ENCODE data around the gene C2orf68.
"Not testable (repeated sequence)": the region's sequence is repeated elsewhere in the genome, so short reads cannot be mapped to it uniquely, and the experiment has no call there.

The C2orf68 gene

DNA sequence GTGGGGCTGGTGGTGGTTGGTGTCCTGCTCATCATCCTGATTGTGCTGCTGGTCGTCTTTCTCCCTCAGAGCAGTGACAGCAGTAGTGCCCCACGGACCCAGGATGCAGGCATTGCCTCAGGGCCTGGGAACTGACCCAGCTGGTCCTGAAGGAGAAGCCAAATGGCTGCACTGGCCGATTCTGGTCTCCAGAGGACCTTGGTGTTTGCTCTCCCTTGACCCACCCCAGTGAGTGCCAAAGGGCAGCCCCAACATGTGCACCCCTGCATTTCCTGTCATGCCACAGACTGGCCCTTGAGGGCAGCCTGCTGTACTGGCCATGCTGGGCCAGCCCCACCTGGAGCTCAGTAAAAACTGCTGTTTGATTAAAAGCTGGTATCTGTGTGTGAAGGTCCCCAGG lies 18.8 kb downstream of the C2orf68 start:
- H3K4me3 ChIP-seq (replicated peaks; ENCODE audit: insufficient read depth, low read length) = no peak overlapping the region
- no peaks in the 10 kb centered on the region for H3K27me3 ChIP-seq (ENCODE audit: insufficient read depth, poor library complexity, severe bottlenecking)
- DNase-seq (ENCODE audit: low read depth in 1 of 2, low spot score in 1 of 2) = no peak
- TF ChIP-seq GABPA (IDR thresholded peaks at IDR 0.05; ENCODE audit: low read depth) = no peak
- TF ChIP-seq SPI1 (IDR thresholded peaks at IDR 0.05; ENCODE audit: borderline replicate concordance, low read depth) = no peak
- TF ChIP-seq POLR2AphosphoS5 (IDR thresholded peaks at IDR 0.05; ENCODE audit: low read depth) = no peak
- TF ChIP-seq, protein P1, sequence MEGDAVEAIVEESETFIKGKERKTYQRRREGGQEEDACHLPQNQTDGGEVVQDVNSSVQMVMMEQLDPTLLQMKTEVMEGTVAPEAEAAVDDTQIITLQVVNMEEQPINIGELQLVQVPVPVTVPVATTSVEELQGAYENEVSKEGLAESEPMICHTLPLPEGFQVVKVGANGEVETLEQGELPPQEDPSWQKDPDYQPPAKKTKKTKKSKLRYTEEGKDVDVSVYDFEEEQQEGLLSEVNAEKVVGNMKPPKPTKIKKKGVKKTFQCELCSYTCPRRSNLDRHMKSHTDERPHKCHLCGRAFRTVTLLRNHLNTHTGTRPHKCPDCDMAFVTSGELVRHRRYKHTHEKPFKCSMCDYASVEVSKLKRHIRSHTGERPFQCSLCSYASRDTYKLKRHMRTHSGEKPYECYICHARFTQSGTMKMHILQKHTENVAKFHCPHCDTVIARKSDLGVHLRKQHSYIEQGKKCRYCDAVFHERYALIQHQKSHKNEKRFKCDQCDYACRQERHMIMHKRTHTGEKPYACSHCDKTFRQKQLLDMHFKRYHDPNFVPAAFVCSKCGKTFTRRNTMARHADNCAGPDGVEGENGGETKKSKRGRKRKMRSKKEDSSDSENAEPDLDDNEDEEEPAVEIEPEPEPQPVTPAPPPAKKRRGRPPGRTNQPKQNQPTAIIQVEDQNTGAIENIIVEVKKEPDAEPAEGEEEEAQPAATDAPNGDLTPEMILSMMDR (IDR thresholded peaks at IDR 0.05; ENCODE audit: insufficient read depth, low read length) = no peak
- no peak for TF ChIP-seq REST (IDR thresholded peaks at IDR 0.05; ENCODE audit: insufficient replicate concordance, low read depth)
- no peak overlapping the region for H3K27ac ChIP-seq (replicated peaks)

GRCh38 chr2:85592299-85592698 lies 19.6 kb downstream of the C2orf68 start:
- not testable (repeated sequence) for H3K27ac ChIP-seq (replicated peaks); H3K4me3 ChIP-seq (replicated peaks; ENCODE audit: insufficient read depth, low read length); DNase-seq (ENCODE audit: low read depth in 1 of 2, low spot score in 1 of 2); H3K27me3 ChIP-seq (ENCODE audit: insufficient read depth, poor library complexity, severe bottlenecking)

DNA sequence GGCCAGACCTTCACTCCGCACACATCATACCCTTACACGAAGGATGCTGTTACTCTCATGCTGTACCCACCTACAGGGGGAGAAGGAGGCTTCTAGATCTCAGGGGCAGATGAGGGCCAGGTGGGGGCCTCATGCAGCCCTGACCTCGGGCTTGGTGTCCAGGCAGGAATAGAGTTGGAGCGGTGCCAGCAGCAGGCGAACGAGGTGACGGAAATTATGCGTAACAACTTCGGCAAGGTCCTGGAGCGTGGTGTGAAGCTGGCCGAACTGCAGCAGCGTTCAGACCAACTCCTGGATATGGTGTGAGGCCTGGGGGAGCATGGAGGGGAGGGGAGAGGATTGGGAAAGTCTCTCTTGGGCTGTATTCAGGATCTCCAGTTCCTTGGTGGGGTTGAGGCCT lies 20.3 kb downstream of the C2orf68 start:
- TF ChIP-seq SPI1 (IDR thresholded peaks at IDR 0.05; ENCODE audit: borderline replicate concordance, low read depth) = no peak
- no peak for TF ChIP-seq REST (IDR thresholded peaks at IDR 0.05; ENCODE audit: insufficient replicate concordance, low read depth)
- TF ChIP-seq, protein P1 (IDR thresholded peaks at IDR 0.05; ENCODE audit: insufficient read depth, low read length) = no peak
- no peak for TF ChIP-seq GABPA (IDR thresholded peaks at IDR 0.05; ENCODE audit: low read depth)
- TF ChIP-seq POLR2AphosphoS5 (IDR thresholded peaks at IDR 0.05; ENCODE audit: low read depth) = no peak
- Histone ChIP-seq H3K27ac (replicated peaks) (no peak overlapping the region; the same call in 1 of the 2 replicates), H3K27me3 (ENCODE audit: insufficient read depth, poor library complexity, severe bottlenecking) (no peaks in the 10 kb centered on the region), H3K4me3 (replicated peaks; ENCODE audit: insufficient read depth, low read length) (no peak overlapping the region)
- no peak for DNase-seq (ENCODE audit: low read depth in 1 of 2, low spot score in 1 of 2)

DNA sequence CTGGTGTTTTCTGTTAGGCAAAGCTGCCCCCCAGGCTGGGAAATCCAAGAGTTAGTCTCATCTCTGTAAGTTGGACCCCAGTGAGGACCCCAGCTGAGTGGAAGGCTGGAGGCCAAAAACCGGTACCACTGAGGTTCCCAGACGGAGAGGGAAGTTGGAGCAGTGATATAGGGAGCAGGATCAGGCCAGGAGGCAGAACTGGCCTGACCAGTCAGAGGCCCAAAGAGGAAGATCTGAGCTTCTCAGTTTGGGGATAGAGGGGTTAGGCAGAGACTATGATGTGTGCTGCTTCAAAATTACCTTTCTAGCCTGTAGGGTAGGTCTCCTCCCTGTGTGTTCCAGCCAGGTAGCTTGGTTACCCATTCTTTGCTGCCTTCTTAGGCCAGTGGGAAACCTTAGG lies 20.9 kb downstream of the C2orf68 start:
- peak overlapping the region; percentile 38 for H3K27ac ChIP-seq (replicated peaks)
- no peak for TF ChIP-seq SPI1 (IDR thresholded peaks at IDR 0.05; ENCODE audit: borderline replicate concordance, low read depth)
- TF ChIP-seq, protein P1 (IDR thresholded peaks at IDR 0.05; ENCODE audit: insufficient read depth, low read length) = no peak
- no peak for TF ChIP-seq REST (IDR thresholded peaks at IDR 0.05; ENCODE audit: insufficient replicate concordance, low read depth)
- TF ChIP-seq GABPA (IDR thresholded peaks at IDR 0.05; ENCODE audit: low read depth) = no peak
- TF ChIP-seq POLR2AphosphoS5 (IDR thresholded peaks at IDR 0.05; ENCODE audit: low read depth) = no peak
- no peak overlapping the region for H3K4me3 ChIP-seq (replicated peaks; ENCODE audit: insufficient read depth, low read length)
- no peaks in the 10 kb centered on the region for H3K27me3 ChIP-seq (ENCODE audit: insufficient read depth, poor library complexity, severe bottlenecking)
- DNase-seq (ENCODE audit: low read depth in 1 of 2, low spot score in 1 of 2) = no peak

Data from HL-60 (cell line).